Measurements from ENCODE around the gene OPA3.

DNA sequence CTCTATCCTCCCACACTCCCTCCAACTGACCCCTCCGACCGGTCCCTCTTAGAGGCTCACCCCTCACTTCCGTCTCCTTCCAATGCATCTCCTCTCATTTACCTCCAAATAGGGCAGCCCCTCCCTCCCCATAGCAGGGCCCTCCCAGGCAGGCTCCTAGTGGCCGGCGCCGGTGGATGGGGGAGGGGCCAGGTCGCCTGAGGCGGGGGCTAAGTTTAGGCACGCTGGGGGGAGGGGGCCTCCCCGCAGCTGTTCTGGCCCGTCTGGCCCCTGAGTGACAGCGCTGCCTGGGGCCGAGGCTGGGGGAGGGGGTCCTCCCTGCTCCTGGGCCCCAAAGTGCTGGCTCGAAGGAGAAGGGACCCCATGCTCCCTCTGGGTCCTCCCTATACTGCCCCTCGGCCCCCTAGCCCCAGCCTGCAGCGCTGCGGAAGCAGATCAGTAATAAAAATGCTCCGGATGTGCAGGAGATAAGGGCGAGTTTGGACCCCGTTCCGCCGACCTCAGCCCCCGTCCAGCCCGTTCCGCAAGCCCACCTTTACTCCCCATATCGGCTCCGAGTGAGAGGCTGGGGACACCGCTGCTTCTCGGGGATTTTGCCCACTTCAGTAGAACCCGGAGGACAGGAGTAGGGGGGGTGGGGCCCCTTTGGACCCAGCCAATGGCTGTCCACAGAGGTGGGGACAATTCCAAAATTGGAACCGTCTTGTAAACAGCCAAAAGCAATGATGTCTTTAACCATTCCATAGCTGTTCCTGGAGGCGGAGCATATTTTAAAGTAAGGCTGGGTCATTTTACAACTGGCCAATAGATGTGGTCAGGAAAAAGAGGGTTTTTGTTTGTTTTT lies 91.8 kb downstream of the OPA3 start:
- TF ChIP-seq, protein P1, sequence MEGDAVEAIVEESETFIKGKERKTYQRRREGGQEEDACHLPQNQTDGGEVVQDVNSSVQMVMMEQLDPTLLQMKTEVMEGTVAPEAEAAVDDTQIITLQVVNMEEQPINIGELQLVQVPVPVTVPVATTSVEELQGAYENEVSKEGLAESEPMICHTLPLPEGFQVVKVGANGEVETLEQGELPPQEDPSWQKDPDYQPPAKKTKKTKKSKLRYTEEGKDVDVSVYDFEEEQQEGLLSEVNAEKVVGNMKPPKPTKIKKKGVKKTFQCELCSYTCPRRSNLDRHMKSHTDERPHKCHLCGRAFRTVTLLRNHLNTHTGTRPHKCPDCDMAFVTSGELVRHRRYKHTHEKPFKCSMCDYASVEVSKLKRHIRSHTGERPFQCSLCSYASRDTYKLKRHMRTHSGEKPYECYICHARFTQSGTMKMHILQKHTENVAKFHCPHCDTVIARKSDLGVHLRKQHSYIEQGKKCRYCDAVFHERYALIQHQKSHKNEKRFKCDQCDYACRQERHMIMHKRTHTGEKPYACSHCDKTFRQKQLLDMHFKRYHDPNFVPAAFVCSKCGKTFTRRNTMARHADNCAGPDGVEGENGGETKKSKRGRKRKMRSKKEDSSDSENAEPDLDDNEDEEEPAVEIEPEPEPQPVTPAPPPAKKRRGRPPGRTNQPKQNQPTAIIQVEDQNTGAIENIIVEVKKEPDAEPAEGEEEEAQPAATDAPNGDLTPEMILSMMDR (conservative IDR thresholded peaks at IDR 0.05; ENCODE audit: low read depth, low read length): no peak
- TF ChIP-seq EZH2 (IDR thresholded peaks at IDR 0.05; ENCODE audit: borderline replicate concordance, low read depth, low read length, poor library complexity, severe bottlenecking): no peak
